HG03439 (cell line): ENCODE measurements around the gene JPT1.
"Not testable (repeated sequence)": the region's sequence is repeated elsewhere in the genome, so short reads cannot be mapped to it uniquely, and the experiment has no call there.

Experiments used
- ATAC-seq: cut with Tn5 transposase; IDR thresholded peaks from one replicate; pipeline ENCODE4 v1.9.1; 2021; ENCODE audit warnings: mild to moderate bottlenecking, moderate library complexity; ENCODE audit not compliant: unreplicated experiment

JPT1 gene, protein sequence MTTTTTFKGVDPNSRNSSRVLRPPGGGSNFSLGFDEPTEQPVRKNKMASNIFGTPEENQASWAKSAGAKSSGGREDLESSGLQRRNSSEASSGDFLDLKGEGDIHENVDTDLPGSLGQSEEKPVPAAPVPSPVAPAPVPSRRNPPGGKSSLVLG

DNA sequence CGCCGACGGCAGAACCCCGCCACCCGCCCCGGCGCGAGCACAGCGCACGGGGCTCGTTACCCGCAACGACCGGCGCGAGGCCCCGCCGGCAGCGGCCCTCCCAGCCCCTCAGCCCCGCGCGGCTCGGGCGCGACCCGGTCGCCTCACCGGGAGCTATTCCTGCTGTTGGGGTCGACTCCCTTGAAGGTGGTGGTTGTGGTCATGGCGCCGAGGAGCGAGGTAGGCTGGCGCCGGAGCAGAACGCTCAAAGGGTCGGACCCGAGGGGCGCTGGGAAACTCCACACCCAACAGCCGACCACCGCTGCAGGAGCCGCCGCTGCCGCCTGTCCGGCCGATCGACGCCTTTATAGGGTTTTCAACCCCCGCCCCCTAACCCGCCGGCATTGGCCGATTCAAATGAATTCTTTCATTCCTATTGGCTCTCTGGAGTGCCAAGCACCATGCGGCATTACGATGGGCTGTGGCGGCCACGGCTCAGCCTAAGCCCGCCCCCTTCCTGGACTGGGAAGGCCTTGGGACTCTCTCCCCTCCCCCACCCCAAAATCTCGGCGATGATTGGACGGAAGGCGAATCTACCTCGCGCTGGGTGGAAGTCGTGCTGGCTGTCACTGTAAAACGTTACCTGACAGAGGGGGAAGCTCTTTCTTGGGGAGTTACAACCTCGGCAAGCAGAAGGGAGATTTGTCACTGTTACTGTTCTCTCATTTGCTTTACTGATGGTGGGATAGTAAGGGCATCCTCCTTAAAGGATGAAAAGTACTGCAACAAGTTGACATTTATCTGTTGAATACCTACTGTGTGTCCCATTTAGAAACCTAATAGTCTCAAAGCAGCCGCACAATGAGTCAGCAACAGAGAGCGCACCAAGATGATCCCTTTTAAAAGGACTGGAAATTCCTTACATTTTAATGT, at the start of gene JPT1:
TSS of gene JPT1 (minus strand) at position 318 of the 912 bp plus-strand sequence. CDS start at position 203, 115 bp downstream.
- ATAC-seq, result peak; percentile 95

DNA sequence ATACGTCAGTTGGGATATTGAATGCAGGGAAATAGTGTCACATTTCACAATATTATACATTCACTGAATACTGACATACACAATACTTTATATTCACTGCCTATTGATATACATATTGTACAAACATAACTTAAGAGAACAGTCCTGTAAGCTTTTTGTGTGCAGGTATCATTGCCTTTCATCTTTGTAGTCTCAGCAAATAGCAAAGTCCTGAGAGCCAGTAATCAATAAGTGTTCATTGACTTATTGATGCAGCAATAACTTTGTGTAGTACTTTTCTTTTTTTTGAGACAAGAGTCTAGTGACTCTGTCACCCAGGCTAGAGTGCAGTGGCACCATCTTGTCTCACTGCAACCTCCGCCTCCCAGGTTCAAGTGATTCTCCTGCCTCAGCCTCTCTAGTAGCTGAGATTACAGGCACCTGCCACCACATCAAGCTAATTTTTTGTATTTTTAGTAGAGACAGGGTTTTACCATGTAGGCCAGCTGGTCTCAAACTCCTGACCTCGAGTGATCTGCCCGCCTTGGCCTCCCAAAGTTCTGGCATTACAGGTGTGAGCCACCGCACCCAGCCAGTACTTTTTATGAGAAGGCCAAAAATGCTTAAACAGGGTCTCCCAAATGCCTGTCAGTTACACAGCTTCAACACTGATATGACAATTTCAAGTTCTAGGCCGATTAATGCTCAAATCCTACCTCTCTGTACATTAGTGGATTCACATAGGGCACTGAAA, 45.7 kb upstream of the JPT1 start:
- no peak for ATAC-seq

DNA sequence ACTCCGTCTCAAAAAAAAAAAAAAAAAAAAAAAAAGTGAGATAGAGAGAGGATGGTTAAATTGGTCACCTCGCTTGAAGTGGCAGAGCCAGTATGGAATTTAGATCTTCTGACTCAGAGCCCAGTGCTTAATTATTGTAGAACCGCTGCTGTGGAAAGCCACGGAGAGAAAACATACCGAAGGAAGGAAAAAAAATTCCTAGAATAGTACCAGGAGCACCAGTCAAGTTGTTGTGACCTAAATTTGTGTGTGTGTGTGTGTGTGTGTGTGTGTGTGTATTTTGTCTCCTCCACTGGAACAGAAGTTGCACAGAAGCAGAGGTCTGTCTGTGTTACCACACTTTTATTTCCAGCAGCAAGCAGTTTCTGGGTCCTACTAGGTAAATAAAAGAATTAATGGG, 40.6 kb upstream of the JPT1 start:
- ATAC-seq, result no peak

DNA sequence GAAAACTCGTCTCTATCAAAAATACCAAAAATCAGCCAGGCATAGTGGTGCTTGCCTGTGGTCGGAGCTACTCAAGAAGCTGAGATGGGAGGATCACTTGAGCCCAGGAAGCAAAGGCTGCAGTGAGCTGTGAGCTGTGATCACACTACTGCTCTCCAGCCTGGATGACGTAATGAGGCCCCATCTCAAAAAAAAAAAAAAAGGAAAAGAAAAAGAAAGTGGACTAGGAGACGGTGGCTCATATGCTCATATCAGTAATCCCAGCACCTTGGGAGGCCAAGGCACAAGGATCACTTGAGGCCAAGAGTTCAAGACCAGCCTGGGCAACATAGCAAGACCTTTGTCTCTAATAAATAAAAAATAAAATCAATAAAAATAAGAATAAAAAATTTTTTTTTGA, 37.3 kb upstream of the JPT1 start:
- no peak for ATAC-seq

DNA sequence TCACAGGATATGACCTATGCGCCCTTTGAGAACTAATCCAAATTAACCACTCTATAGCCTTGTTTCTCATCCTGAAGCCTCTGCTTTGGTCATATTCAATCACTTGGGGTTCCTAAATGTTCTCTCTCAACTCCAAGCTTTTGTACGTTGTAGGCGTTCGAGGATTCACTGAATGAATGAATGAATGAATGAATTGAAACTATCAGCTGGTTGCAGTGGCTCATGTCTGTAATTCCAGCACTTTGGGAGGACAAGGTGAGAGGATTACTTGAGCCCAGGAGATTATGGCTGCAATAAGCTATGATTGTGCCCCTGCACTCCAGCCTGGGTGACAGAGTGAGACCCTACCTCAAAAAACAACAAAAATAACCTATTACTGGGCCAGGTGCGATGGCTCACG, 34.3 kb upstream of the JPT1 start:
- ATAC-seq, result no peak

DNA sequence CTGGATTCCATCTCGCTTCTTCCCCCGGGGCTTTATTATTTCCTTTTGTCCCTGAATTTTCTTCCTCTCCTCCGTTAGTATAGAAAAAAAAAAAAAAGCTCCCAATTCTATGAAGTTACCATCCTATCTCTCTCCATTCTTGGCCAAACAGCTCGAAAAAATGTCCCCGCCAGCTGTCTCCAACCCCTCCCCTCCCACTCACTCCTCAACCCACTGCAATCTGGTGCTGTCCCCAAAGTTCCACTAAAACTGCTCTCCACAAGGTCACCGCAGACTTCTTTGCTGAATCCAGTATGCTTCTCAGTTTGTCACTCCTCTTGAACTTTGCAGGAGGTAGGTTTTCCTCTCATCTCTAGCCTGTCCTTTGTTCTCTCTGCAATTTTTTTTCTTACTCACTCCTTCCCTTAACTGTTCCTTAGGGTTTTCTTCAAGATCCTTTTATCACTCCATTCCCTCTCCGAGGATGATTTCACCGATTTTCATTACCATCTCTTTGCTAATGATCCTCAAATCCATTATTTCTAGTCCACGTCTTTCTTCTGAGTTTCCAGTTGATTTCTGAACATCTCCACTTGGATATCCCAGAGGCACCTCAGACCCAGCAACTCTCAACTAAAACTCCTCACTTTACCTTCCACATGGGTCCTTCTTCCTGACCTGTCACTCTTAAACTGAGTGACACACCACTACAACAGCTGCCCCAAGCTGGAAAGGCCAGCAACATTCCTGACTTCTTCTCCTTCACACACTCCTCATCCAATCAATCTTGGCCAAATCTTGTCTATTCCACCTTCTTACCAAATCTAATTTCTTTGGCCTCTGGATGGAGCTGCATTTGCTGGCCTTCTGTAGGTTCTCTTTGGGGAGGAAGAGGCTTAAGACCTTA, 29.9 kb upstream of the JPT1 start:
- ATAC-seq, result no peak

DNA sequence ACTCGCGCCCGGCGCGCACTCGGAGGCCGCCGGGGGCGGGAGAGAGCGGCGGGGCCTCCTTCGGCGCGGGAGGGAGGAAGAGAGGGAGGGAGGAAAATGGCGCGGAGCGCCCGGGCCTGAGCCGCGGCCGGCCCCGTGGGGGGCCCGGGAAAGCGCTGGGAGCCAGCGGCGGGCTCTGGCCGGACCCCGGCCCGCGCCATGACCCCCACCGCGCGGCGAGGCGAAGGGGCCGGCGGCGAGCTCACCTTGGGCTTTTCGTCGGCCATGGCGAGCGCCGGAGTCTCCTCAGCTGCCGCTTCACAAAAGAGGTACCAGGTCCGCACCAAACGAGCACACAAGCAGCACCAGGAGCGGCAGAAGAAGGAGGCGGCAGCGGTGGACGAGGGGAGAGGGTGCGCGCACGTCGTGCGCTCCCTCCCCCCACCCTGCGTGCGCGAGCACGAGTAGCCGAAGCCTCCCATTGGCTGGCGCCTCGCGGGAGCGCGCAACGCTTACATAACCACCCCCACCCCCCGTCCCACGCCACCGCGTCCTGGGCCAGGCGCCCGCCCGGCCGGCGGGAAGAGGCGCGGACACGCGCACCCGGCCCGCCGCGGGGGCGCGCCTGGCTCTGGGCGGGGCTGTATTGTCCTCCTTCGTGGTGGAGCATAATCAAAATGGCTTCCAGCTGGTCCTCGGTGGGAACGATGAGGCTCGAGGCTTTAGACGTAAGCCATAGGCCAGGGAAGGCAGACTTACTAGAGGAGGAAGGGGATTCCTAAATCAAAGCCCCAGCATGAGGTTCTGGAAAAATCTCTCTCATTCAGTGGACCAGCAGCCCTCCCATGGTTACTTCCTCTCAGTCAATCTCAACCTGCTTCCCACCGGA, 28.5 kb upstream of the JPT1 start, which contains the start of gene SUMO2:
TSS of gene SUMO2 (minus strand) at position 391 of the 868 bp plus-strand sequence. CDS start at position 266, 125 bp downstream.
- peak; percentile 66 for ATAC-seq

DNA sequence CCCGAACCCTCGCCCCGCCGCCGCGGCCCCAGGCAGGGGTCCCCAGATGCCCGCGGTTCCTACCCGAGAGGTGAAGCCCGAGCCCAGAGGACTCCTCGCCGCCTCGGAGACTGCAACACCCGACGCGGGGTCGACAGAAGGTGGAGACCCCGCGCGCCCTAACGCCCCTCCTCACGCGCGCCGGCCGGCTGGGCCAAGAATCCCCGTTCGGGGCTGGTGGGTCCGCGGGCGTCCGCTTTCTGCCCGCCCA, 27.9 kb upstream of the JPT1 start:
- ATAC-seq, result peak; percentile 25

DNA sequence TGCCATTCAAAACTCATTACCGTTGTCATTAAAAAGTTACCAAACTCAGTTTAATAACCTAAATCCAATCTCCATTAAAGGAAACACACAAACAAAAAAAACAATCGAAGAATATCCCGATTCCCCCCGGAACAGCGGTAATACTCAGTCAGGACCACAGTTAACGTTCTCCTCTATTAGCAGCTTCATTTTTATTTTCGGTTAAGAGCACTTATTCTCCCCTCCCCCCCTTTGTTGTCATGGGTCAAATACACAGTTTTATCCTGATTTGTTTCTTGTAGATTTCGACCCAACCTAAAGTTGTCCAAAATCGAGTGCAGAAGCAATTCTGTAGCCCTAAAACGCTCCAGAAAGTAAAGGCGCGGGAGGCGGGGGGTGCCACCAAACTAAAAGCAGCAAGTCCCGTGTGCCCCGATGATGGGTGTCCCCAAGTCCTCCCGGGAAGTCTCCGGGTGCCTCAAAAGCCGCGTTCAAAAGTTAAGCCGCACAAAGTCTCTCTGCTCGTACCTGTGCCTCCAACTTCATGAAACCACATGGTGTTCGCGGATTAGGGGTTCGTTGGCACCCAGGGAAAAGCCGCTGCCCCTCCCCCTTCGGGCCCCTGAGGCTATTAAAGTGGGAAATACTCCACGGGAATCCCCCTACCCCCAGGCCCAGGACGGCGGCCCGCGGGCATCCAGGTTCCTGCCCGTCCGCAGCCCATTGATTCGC, 27.5 kb upstream of the JPT1 start:
- no peak for ATAC-seq

DNA sequence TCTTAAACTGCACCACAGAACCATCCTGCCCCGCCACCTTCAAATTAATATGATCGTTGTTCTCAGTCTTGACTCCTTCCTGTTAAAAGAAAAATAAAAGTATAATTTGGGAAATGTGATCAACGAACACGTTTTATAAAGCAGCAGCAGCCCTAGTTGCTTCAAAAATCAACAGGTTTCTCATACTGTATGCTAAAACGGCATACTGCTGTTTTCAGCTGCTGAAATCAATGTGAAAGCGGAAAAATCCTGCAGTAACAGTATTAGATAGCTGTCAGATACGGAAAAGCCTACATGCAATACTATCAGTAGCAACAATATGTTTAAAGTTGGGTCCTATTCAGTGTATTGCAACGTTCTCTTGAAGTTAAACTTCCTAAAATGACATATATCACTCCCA, 26.8 kb upstream of the JPT1 start:
- no peak for ATAC-seq

DNA sequence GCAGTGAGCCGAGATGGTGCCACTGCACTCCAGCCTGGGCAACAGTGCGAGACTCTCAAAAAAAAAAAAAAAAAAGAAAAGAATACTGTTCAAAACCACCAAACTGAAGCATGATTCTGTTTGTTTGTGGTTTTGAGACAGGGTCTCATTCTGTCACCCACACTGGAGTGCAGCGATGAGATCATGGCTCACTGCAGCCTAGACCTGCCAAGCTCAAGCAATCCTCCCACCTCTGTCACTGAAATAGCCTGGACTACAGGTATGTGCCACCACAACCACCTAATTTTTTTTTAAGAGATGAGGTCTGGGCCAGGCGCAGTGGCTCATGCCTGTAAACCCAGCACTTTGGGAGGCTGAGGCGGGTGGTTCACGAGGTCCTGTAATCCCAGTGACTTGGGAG, 24.1 kb upstream of the JPT1 start:
- no peak for ATAC-seq

DNA sequence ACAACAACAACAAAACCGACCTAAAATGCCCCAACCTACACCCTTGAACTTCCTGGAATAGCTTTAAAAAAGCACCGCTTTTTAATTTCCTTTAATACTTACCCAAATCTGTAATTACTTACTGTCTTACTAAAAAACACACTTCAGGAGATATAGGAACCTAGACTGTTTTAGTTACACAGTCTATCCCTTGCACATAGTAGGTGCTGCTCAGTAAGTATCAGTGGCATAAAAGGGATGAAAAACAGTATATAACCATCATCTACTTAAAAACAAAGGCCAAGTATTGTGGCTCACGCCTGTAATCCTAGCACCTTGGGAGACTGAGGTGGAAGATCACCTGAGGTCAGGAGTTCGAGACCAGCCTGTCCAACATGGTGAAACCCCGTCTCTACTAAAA, 22.3 kb upstream of the JPT1 start:
- ATAC-seq, result no peak

DNA sequence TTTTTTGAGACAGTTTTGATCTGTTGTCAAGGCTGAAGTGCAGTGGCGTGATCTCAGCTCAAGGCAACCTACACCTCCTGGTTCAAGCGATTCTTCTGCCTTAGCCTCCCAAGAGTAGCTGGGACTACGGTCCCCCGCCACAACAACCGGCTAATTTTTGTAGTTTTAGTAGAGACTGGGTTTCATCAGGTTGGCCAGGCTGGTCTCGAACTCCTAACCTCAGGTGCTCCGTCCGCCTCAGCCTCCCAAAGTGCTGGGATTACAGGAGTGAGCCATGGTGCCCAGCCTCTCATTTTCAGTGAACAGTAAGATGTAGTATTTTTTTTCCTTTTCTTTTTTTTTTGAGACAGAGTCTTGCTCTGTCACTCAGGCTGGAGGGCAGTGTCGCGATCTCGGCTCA, 20.7 kb upstream of the JPT1 start:
- ATAC-seq, result no peak

DNA sequence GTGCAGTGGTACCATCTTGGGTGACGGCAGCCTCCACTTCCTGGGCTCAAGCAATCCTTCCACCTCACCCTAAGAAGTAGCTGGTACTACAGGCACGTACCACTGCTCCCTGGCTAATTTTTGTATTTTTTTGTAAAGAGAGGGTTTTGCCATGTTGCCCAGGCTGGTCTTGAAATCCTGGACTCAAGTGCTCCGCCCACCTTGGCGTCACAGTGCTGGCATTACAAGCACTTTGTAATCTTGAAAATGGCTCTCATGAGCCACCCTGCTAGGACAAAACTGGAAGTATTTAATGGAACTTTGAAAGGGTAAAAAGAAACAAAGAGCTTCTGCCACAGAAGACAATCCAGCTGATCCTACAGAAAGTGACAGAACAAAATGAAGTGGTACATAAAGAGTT, 19.2 kb upstream of the JPT1 start:
- no peak for ATAC-seq

DNA sequence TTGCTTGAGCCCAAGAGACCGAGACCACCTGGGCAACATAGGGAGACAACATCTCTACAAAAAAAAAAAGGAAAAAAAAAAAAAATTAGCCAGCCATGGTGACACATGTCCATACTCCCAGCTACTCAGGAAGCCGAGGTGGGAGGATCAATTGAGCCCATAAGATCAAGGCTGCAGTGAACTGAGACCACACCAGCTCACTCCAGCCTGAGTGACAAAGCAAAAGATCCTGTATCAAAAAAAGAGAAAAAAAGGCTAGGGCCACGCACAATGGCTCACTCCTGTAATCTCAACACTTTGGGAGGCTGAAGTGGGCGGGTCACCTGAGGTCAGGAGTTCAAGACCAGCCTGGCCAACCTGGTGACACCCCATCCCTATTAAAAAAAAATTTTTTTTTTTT, 14.7 kb upstream of the JPT1 start:
- no peak for ATAC-seq

DNA sequence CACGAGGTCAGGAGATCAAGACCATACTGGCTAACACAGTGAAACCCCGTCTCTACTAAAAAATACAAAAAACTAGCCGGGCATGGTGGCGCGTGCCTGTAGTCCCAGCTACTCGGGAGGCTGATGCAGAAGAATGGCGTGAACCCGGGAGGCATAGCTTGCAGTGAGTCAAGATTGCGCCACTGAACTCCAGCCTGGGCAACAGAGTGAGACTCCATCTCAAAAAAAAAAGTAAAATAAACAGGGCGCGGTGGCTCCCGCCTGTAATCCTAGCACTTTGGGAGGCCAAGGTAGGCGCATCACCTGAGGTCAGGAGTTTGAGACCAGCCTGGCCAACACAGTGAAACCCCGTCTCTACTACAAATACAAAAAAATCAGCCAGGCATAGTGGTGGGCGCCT, 10.3 kb upstream of the JPT1 start:
- ATAC-seq, result not testable (repeated sequence)

DNA sequence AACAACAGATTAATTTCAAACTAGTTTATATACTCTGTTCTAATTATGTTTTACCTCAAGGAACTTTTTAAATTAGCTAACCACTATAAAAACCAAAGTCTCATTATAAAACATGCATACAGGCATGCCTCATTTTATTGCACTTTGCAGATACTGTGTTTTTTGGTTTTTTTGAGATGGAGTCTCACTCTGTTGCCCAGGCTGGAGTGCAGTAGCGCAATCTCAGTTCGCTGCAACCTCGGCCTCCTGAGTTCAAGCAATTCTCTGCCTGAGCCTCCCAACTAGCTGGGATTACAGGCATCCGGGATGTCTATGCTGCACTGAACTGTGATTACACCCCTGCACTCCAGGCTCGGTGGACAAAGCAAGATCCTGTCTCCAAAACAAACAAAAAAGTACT, 8.8 kb upstream of the JPT1 start:
- ATAC-seq, result no peak

DNA sequence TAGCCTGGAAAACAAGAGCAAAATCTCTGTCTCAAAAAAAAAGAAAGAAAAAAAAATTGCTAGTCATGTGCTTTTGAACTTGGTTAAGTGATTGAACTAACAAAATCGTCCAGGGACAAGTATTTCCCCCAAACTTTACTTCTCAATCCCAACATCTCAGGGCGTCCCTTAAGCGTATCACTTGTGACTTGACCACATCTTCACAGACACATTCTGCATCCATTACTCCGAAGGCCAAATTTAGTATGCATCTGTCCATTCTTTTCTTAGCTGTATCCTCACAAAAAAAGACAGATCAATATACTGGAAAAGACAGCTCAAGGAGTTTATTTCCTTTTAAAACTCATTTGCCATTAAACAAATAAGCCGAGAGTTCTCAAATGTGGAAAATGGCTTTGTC, 5.9 kb upstream of the JPT1 start:
- no peak for ATAC-seq

DNA sequence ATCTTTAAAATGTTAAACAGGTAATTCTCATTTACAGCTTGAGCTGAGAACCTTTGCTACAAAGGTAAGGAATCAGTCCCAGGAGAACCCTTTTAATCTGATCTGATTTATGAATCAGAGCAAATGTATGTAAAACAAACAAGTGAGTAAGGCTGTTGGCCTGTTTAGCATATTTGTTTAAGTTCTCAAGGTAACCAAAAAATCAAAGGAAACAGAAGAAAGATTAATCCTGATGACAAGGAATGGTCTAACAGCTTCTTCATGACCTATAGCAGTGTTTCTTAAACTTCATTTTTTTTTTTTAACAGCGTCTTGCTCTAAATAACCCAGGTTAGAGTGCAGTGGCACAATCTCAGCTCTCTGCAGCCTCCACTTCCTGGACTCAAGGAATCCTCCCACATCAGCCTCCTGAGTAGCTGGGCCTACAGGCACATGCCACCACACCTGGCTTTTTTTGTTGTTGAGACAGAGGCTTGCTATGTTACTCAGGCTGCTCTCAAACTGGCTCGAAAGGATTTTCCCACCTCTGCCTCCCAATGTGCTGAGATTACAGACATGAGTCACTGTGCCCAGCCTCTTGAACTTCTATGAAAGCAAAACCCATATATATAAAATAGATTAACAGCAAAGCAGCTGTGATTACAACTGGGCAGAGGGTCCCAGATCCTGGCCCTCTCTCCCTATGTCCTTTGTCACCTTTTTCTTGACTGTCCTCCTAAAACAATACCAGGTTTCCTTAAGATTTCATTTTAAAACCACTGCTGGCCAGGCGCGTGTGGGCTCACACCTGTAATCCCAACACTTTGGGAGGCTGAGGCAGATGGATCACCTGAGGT, 5.1 kb upstream of the JPT1 start:
- ATAC-seq, result no peak
